Bronchial epithelial cell (primary cell): ENCODE results near the gene PPP2R5E. TPM values are rescaled to one million over a fixed set of nuclear protein-coding genes. Genes with fewer than 3 reads are reported as not detected.

ENCODE experiments used
- DNase-seq: peaks from one replicate; pipeline ENCODE4 v3.0.0-alpha.2; 2010; ENCODE audit warnings: low read depth
- FAIRE-seq: peaks from 2 replicates; lab custom pipeline; 2011; peaks lifted over from hg19 to GRCh38; lab: Jason Lieb, UNC
- H3K27me3 ChIP-seq: 2 replicates; pipeline ENCODE4 v1.5.1; 2011; ENCODE audit warnings: low read length; ENCODE audit not compliant: control insufficient read depth, insufficient read depth
- H3K36me3 ChIP-seq: 2 replicates; pipeline ENCODE4 v1.5.1; 2011; ENCODE audit warnings: low read length; ENCODE audit not compliant: control insufficient read depth, insufficient read depth
- H3K4me3 ChIP-seq: 2 replicates; pipeline ENCODE4 v1.5.1; 2011; ENCODE audit warnings: mild to moderate bottlenecking, low read depth, low read length, control low read depth
- total RNA-seq: library from RNA; depleted of rRNA; stranded (reverse); fragments of >200 nt; gene quantifications from 2 replicates; pipeline ENCODE4 v1.2.1, GENCODE V29; 2014
- TF ChIP-seq, protein P1 (sequence below): IDR thresholded peaks from 2 replicates; pipeline ENCODE4 v1.5.1; 2011; ENCODE audit warnings: mild to moderate bottlenecking, moderate library complexity, low read length, control low read depth, inconsistent platforms; ENCODE audit not compliant: insufficient read depth, severe bottlenecking

The PPP2R5E gene
- total RNA-seq, 1 donor from 2014 or later = 11.6 TPM

DNA sequence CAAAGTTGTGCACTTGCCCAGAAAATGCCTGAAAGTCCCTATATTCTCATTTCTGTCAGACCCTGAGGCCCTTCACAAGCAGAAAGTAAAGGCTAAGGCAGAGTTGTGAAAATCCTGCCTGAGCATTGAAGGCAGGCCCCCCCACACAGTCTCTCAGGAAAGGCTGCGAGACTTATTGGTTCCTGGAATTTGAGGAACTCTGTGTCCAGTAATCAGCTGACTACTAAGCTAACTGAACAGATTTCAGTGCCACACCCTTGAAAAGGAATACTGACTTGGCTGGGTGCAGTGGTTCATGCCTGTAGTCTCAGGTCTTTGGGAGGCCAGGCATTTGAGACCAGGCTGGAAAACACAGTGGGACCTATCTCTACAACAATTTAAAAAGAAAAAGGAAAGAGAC is 21.1 kb upstream of the PPP2R5E start:
- FAIRE-seq (no peak), DNase-seq (peak; percentile 29)
- H3K27me3 ChIP-seq = no peaks in the 10 kb centered on the region
- TF ChIP-seq, protein P1, sequence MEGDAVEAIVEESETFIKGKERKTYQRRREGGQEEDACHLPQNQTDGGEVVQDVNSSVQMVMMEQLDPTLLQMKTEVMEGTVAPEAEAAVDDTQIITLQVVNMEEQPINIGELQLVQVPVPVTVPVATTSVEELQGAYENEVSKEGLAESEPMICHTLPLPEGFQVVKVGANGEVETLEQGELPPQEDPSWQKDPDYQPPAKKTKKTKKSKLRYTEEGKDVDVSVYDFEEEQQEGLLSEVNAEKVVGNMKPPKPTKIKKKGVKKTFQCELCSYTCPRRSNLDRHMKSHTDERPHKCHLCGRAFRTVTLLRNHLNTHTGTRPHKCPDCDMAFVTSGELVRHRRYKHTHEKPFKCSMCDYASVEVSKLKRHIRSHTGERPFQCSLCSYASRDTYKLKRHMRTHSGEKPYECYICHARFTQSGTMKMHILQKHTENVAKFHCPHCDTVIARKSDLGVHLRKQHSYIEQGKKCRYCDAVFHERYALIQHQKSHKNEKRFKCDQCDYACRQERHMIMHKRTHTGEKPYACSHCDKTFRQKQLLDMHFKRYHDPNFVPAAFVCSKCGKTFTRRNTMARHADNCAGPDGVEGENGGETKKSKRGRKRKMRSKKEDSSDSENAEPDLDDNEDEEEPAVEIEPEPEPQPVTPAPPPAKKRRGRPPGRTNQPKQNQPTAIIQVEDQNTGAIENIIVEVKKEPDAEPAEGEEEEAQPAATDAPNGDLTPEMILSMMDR = no peak
- no peaks in the 10 kb centered on the region for H3K36me3 ChIP-seq
- no peak overlapping the region for H3K4me3 ChIP-seq

DNA sequence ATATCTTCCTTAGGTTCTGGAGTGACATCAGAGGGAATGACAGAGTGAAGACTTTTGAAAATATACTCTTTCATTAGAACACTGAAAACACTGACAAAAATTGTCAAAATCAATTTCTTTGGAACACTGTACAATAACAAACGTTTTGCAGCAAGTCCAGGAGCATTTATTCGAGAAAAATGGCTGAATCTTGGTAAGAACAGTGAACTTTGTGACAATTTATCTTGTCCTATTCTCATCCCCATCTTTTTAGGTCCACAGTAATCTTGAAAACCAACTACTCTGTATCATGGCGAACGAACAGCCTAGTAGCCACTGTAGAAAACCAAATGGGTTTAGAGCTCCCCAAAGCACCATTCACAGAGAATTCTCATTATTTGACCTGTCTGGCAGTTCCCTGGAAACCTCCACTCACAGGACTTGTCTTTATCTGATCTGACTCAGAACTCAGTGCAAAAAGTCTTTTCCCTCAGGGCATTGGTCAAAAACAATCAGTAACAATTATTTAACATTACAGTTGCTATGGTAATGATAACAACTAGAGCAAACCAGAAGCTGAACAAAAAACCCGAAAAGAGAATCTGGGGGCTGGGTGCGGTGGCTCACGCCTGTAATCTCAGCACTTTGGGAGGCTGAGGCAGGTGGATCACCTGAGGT is 20.3 kb upstream of the PPP2R5E start:
- TF ChIP-seq, protein P1 = no peak
- FAIRE-seq (no peak), DNase-seq (peak; percentile 67)
- H3K36me3 ChIP-seq = no peaks in the 10 kb centered on the region
- H3K4me3 ChIP-seq = no peak overlapping the region
- H3K27me3 ChIP-seq = no peaks in the 10 kb centered on the region

DNA sequence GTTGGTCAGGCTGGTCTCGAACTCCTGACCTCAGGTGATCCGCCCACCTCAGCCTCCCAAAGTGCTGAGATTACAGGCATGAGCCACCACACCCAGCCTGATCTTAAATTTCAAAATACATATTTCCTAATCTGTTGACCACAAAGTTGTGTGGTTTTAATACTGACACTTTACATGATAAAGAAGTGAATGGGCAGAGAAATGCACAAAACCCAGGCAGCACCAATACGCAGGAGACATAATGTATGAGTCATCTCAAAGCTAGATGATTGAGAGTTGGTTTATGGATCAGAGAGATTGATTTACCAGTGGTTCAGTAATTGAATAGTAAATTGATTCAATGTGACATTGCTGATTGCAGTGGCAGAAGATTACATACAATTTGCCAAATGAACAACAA is 19.2 kb upstream of the PPP2R5E start:
- Histone ChIP-seq H3K4me3 (no peak overlapping the region), H3K36me3 (no peaks in the 10 kb centered on the region), H3K27me3 (no peaks in the 10 kb centered on the region)
- FAIRE-seq (no peak), DNase-seq (peak; percentile 50)
- TF ChIP-seq, protein P1 = no peak

DNA sequence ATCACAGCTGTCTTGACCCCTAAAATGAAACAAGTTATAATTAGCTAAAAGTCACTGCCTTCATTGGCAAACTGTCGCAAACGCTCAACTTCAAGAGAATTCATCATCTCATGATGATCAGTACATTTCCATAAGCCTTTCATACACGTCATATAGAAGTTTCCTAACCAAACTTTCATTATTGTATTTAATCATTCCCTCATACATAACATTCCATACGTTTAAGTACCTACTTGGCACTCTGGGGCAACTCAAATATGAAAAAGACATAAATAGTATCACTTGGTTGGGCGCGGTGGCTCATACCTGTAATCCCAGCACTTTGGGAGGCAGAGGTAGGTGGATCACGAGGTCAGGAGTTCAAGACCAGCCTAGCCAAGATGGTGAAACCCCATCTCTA is 12.4 kb upstream of the PPP2R5E start:
- no peaks in the 10 kb centered on the region for H3K27me3 ChIP-seq
- H3K36me3 ChIP-seq = no peaks in the 10 kb centered on the region
- TF ChIP-seq, protein P1 = no peak
- no peak for DNase-seq
- no peak overlapping the region for H3K4me3 ChIP-seq
- FAIRE-seq = no peak

DNA sequence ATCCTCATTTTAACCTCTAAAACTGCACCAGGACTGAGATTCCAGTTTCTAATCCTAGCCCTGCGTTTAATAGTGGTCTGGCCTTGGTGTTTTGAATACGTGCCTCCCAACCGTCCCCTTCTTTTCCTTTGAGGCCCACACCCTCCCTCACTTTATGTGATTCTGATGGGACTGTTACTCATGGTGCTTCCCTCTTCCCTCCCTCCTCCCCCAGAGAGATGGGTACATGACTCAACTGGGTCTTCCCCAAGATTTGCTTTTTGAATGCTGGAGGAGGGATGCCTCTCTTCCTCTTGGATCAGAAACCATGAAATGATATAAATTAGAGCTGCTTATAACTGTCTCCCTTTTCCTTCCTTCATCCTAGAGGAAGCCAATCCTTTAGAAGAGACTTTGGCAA is 8.2 kb upstream of the PPP2R5E start:
- no peak for FAIRE-seq
- Histone ChIP-seq H3K36me3 (no peaks in the 10 kb centered on the region), H3K4me3 (no peak overlapping the region), H3K27me3 (no peaks in the 10 kb centered on the region)
- peak; percentile 64 for DNase-seq
- TF ChIP-seq, protein P1 = no peak

DNA sequence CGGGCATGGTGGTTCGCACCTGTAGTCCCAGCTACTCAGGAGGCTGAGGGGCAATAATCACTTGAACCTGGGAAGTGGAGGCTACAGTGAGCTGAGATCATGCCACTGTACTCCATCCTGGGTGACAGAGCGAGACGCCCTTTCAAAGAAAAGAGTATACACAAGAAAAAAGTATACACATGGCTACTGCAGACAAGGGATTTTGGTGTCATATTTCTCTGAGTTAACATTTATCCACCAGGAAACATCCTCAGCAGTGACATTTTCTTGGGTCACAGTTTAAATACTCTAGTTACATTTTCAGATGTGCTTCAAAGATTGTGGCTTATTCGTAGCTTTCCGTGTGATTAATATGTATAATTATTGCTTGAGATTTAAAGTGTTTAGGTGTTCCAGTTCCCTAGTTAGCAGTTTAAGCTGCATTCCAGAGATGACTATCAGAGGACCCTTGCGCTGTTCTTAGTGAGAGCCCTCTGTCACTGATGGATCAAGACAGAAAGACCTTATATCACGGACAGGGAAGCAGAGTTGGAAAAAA is 4.7 kb upstream of the PPP2R5E start:
- Histone ChIP-seq H3K36me3 (no peaks in the 10 kb centered on the region), H3K27me3 (no peaks in the 10 kb centered on the region), H3K4me3 (no peak overlapping the region)
- TF ChIP-seq, protein P1 = no peak
- DNase-seq (no peak), FAIRE-seq (no peak)
